HL-60 (cell line): Measurements from ENCODE around the gene SGMS1.

Experiments
- DNase-seq, 2 experiments: peaks; one replicate each; pipeline ENCODE4 v3.0.0-alpha.2; 2010 to 2020; ENCODE audit warnings: low read depth in 1 of 2, low spot score in 1 of 2
- H3K27ac ChIP-seq: fragments of 250-450 bp; sonication (Bioruptor Pico); replicated peaks from 2 replicates; pipeline ENCODE4 v1.5.1; 2020; ENCODE audit warnings: mild to moderate bottlenecking, moderate library complexity
- H3K27me3 ChIP-seq: fragments of 250-450 bp; sonication (Bioruptor Pico); 2 replicates; pipeline ENCODE4 v1.5.1; 2021; ENCODE audit warnings: mild to moderate bottlenecking, moderate library complexity; ENCODE audit not compliant: insufficient read depth, poor library complexity, severe bottlenecking
- H3K4me3 ChIP-seq: replicated peaks from 2 replicates; pipeline ENCODE4 v1.5.1; 2011; ENCODE audit warnings: mild to moderate bottlenecking, control low read depth, low read length; ENCODE audit not compliant: insufficient read depth
- GABPA ChIP-seq: IDR thresholded peaks from 2 replicates; pipeline ENCODE4 v1.6.1; 2012; ENCODE audit warnings: low read depth
- POLR2AphosphoS5 ChIP-seq: IDR thresholded peaks from 2 replicates; pipeline ENCODE4 v1.6.1; 2012; ENCODE audit warnings: low read depth
- SPI1 ChIP-seq: IDR thresholded peaks from 2 replicates; pipeline ENCODE4 v1.6.1; 2012; ENCODE audit warnings: low read depth, mild to moderate bottlenecking, borderline replicate concordance
- TF ChIP-seq, protein P1 (sequence below): IDR thresholded peaks from 2 replicates; pipeline ENCODE4 v1.6.1; 2012; ENCODE audit warnings: low read depth; ENCODE audit not compliant: insufficient replicate concordance
- TF ChIP-seq, protein P2 (sequence below): IDR thresholded peaks from one replicate; pipeline ENCODE4 v1.5.1; 2011; ENCODE audit warnings: low read length, control low read depth, inconsistent platforms; ENCODE audit not compliant: insufficient read depth

Gene SGMS1

DNA sequence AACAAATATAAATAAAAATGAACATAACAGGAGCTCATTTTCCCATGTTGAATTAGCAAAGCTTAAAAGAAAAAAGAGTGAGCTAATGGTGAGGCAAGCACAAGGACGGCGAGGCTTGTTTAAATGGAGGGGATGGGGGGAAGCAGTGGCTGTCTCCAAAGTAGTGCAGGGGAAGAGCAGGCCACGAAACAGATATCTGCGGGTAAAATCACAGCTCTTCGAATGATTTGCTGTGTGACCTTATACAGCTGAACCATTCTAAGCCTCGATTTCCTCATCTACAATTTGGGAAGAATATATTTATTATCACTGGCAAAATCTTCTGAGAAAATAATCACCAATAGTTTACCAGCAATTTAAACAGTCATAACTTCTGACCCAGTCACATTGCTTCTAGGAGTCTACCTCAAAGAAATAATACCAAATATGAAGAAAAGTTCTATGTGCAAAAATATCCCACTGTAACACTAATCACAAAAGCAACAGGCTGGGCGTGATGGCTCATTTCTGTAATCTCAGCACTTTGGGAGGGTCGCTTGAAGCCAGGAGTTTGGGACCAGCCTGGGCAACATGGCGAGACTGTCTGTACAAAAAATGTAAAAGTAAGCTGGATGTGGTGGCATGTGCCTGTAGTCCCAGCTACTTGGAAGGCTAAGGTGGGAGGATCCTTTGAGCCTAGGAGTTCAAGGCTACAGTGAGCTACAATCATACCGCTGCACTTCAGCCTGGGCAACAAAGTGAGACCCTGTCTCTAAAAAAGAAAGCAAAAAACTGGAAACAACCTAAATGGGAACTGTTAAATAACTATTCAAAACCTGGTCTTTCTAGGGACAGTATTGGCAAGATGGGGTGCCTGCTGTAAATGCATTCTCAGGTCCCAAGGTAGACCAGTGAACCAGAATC is 309.3 kb downstream of the SGMS1 start:
- Histone ChIP-seq H3K4me3 (no peak overlapping the region), H3K27ac (no peak overlapping the region), H3K27me3 (no peaks in the 10 kb centered on the region)
- DNase-seq, result no peak
- TF ChIP-seq GABPA, result no peak
- TF ChIP-seq SPI1, result no peak
- TF ChIP-seq, protein P1, sequence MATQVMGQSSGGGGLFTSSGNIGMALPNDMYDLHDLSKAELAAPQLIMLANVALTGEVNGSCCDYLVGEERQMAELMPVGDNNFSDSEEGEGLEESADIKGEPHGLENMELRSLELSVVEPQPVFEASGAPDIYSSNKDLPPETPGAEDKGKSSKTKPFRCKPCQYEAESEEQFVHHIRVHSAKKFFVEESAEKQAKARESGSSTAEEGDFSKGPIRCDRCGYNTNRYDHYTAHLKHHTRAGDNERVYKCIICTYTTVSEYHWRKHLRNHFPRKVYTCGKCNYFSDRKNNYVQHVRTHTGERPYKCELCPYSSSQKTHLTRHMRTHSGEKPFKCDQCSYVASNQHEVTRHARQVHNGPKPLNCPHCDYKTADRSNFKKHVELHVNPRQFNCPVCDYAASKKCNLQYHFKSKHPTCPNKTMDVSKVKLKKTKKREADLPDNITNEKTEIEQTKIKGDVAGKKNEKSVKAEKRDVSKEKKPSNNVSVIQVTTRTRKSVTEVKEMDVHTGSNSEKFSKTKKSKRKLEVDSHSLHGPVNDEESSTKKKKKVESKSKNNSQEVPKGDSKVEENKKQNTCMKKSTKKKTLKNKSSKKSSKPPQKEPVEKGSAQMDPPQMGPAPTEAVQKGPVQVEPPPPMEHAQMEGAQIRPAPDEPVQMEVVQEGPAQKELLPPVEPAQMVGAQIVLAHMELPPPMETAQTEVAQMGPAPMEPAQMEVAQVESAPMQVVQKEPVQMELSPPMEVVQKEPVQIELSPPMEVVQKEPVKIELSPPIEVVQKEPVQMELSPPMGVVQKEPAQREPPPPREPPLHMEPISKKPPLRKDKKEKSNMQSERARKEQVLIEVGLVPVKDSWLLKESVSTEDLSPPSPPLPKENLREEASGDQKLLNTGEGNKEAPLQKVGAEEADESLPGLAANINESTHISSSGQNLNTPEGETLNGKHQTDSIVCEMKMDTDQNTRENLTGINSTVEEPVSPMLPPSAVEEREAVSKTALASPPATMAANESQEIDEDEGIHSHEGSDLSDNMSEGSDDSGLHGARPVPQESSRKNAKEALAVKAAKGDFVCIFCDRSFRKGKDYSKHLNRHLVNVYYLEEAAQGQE, result no peak
- TF ChIP-seq, protein P2, sequence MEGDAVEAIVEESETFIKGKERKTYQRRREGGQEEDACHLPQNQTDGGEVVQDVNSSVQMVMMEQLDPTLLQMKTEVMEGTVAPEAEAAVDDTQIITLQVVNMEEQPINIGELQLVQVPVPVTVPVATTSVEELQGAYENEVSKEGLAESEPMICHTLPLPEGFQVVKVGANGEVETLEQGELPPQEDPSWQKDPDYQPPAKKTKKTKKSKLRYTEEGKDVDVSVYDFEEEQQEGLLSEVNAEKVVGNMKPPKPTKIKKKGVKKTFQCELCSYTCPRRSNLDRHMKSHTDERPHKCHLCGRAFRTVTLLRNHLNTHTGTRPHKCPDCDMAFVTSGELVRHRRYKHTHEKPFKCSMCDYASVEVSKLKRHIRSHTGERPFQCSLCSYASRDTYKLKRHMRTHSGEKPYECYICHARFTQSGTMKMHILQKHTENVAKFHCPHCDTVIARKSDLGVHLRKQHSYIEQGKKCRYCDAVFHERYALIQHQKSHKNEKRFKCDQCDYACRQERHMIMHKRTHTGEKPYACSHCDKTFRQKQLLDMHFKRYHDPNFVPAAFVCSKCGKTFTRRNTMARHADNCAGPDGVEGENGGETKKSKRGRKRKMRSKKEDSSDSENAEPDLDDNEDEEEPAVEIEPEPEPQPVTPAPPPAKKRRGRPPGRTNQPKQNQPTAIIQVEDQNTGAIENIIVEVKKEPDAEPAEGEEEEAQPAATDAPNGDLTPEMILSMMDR, result no peak
- no peak for TF ChIP-seq POLR2AphosphoS5

DNA sequence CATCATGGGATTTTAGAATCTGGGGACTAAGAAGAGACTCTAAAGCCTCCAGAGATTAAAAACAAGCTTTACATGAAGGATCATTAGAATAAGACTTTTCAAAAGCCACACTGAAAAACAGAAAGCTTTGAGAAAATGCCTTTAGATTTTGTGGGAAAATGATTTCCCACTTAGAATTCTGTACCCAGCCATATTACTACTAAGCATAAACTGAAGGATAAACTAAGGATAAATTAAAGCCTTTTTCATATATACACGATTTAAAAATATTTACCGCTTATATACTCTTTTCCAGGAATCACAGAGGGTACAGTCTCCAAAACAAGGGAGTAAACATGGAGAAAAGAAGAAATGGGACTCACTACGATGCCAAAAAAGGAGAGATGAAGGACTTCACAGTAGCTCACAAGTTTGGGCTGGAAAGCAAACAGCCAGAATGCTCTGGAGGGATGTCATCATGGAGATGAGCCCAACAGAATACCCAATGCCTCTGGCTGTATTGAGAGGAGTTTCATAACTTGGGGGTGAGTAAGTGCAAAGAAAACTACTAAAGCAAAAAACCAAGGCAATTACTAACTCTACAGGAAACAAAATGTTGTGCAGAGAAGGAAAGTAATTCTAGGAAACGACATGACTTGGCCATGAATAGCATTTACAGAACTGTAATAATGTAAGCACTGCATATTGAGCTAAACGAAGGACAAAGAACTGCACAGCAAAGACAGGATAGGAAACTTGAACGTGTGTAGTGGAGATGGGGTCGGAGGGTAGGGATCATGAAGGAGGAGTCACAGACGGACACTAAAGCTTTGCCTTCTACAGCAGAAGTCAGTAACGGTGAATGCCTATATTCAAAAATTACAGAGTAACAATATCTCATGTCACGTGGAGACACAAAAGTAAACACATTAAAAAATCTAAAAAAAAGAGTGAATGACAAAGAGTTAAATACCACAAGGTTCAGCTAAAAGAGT is 311.0 kb downstream of the SGMS1 start:
- Histone ChIP-seq H3K27ac (no peak overlapping the region), H3K27me3 (no peaks in the 10 kb centered on the region), H3K4me3 (no peak overlapping the region)
- DNase-seq, result no peak
- TF ChIP-seq, protein P1, result no peak
- TF ChIP-seq SPI1, result no peak
- no peak for TF ChIP-seq POLR2AphosphoS5
- TF ChIP-seq, protein P2, result no peak
- TF ChIP-seq GABPA, result no peak

DNA sequence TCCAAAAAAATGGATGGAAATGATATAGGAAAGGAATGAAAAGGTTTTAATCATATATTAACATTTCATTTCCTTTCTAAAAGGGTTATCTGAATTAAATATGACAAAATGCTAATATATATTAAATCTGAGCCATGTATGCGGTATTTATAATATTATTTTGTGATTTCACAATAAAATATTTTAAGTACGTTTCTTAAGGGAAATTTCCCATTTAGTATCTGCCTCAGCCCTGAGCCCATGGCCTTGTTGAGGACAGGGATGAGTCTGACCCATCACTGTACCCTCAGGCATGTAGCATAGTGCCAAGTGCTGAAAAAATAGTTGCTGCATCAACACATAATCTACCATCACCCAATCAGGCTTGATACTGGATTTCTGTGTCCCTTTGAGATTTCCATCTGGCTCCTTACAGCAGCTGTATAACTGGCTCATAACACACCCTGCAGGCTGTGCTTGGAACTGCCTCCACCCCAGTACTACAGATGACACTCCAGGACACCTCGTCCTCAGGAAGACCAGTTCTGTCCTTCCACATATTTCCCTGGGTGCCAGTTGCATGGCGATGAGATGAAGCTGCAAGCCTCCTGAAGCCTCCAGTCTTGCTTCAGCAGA is 313.1 kb downstream of the SGMS1 start:
- no peaks in the 10 kb centered on the region for H3K27me3 ChIP-seq
- TF ChIP-seq, protein P2, result peak; percentile 37
- TF ChIP-seq, protein P1, result no peak
- DNase-seq, result peak in 1 of 2 experiments; percentile 17

More for the DNA sequence above, 313.1 kb downstream of the SGMS1 start:
- Histone ChIP-seq H3K27ac (no peak overlapping the region), H3K4me3 (no peak overlapping the region)
